K562 (cell line): ENCODE data around the gene IL20. TPM values are rescaled to one million over a fixed set of nuclear protein-coding genes. Genes with fewer than 3 reads are reported as not detected.

Experiments
- ATAC-seq: fragments of 200-7000 bp; cut with Tn5 transposase; 3 replicates; pipeline ENCODE4 v1.9.1; 2020; ENCODE audit warnings: moderate library complexity
- BruUV-seq: library from RNA; stranded (reverse); fragments of 400-500 nt; replicated peaks from 2 replicates; lab custom pipeline; 2021; lab: Mats Ljungman, UMichigan
- CTCF ChIA-PET: fragments of 300-600 bp; formaldehyde crosslinking; extraction: SDS; loops from one replicate; lab custom pipeline; 2021; ENCODE audit warnings: low intra/inter-chr PET ratio; lab: Yijun Ruan, JAX
- POLR2A ChIA-PET: fragments of 300-600, 350-650 bp; sonication (Branson Sonifier 250); formaldehyde crosslinking; extraction: SDS; loops from one replicate; lab custom pipeline; 2021; ENCODE audit warnings: antibody characterized with exemption, inconsistent platforms; lab: Yijun Ruan, JAX
- DNase-seq, 4 experiments: peaks; one replicate each; pipeline versions ENCODE4 v3.0.0 to v3.0.0-alpha.2; 2011 to 2018; ENCODE audit warnings: low spot score in 3 of 4, mixed read lengths in 3 of 4; ENCODE audit errors: extremely low read depth in 1 of 4
- FAIRE-seq: peaks from 2 replicates; lab custom pipeline; 2011; peaks lifted over from hg19 to GRCh38; lab: Jason Lieb, UNC
- H2AFZ ChIP-seq: 2 replicates; pipeline ENCODE4 v1.6.0; 2011; ENCODE audit warnings: low read depth, low read length, control low read depth, inconsistent platforms
- H3K27ac ChIP-seq: fragments of 200-600 bp; 3 replicates; pipeline ENCODE4 v1.8.0; 2011; ENCODE audit warnings: low read depth, mild to moderate bottlenecking, control low read depth, inconsistent platforms, low read length, moderate library complexity, mixed read lengths; ENCODE audit errors: extremely low read depth
- H3K27me3 ChIP-seq, 2 experiments: fragments of 300-600 bp in 1 of 2; 2 replicates in 1 of 2; 3 replicates in 1 of 2; pipeline versions ENCODE4 v1.6.0 to v1.8.0; 2011; ENCODE audit warnings: inconsistent platforms in 2 of 2, low read length in 2 of 2, mild to moderate bottlenecking in 1 of 2, mixed read lengths in 1 of 2, moderate library complexity in 1 of 2; ENCODE audit not compliant: control insufficient read depth in 2 of 2, insufficient read depth in 2 of 2
- H3K36me3 ChIP-seq: fragments of 300-600 bp; 3 replicates; pipeline ENCODE4 v1.8.0; 2011; ENCODE audit warnings: mild to moderate bottlenecking, low read length, inconsistent platforms; ENCODE audit not compliant: control insufficient read depth, insufficient read depth
- H3K4me1 ChIP-seq, 2 experiments: fragments of 200-600 bp in 1 of 2; replicated peaks in 1 of 2; 2 replicates in 1 of 2; 3 replicates in 1 of 2; pipeline versions ENCODE4 v1.5.1 to v1.8.0; 2011; ENCODE audit warnings: inconsistent platforms in 2 of 2, low read length in 2 of 2, mild to moderate bottlenecking in 1 of 2, mixed read lengths in 1 of 2, moderate library complexity in 1 of 2; ENCODE audit not compliant: control insufficient read depth in 2 of 2, insufficient read depth in 2 of 2
- H3K4me2 ChIP-seq: 2 replicates; pipeline ENCODE4 v1.6.1; 2011; ENCODE audit warnings: low read length, control low read depth, inconsistent platforms, mixed read lengths; ENCODE audit not compliant: insufficient read depth
- H3K4me3 ChIP-seq: fragments of 200-600 bp; sonication (generic), shearing (Covaris generic); 2 replicates; pipeline ENCODE4 v1.5.1; 2016; ENCODE audit warnings: control low read depth, inconsistent platforms
- H3K79me2 ChIP-seq: fragments of 200-600 bp; 3 replicates; pipeline ENCODE4 v1.8.0; 2011; ENCODE audit warnings: low read length, inconsistent platforms; ENCODE audit not compliant: control insufficient read depth, insufficient read depth
- H3K9ac ChIP-seq, 2 experiments: 2 replicates each; pipeline versions ENCODE4 v1.6.0 to v1.6.1; 2011; ENCODE audit warnings: low read depth in 2 of 2, low read length in 2 of 2, control low read depth in 1 of 2, inconsistent platforms in 1 of 2, mild to moderate bottlenecking in 1 of 2, mixed read lengths in 1 of 2; ENCODE audit not compliant: insufficient read depth in 1 of 2
- H3K9me1 ChIP-seq: one replicate; pipeline ENCODE4 v1.6.0; 2011; ENCODE audit warnings: inconsistent platforms, mild to moderate bottlenecking, low read length, moderate library complexity; ENCODE audit not compliant: control insufficient read depth, insufficient read depth
- H3K9me3 ChIP-seq: replicated peaks from 2 replicates; pipeline ENCODE4 v1.5.1; 2011; ENCODE audit warnings: low read depth, low read length, inconsistent platforms; ENCODE audit not compliant: control insufficient read depth, insufficient read depth
- H4K20me1 ChIP-seq: replicated peaks from 2 replicates; pipeline ENCODE4 v1.6.1; 2011; ENCODE audit warnings: low read length, inconsistent platforms, mixed read lengths; ENCODE audit not compliant: control insufficient read depth, insufficient read depth
- CEBPG ChIP-seq, 3 experiments: fragments of 200-800 bp in 1 of 3; sonication (Bioruptor generic) in 1 of 3; sonication (generic) in 1 of 3; formaldehyde crosslinking in 1 of 3; IDR thresholded peaks in 2 of 3; conservative IDR thresholded peaks in 1 of 3; 2 replicates each; pipeline versions ENCODE4 v1.6.1 to v1.8.0; 2016 to 2022; ENCODE audit warnings: missing compliant biosample characterization in 2 of 3, missing genetic modification characterization in 2 of 3, mild to moderate bottlenecking in 1 of 3, missing genetic modification reagents in 1 of 3
- CLOCK ChIP-seq: fragments of 250-450 bp; sonication (Bioruptor Pico); IDR thresholded peaks from 2 replicates; pipeline ENCODE4 v1.4.0; 2020; ENCODE audit warnings: mild to moderate bottlenecking, moderate library complexity, borderline replicate concordance
- MTF1 ChIP-seq: fragments of 250-450 bp; sonication (Bioruptor Pico); IDR thresholded peaks from 2 replicates; pipeline ENCODE4 v1.9.0; 2021; ENCODE audit warnings: moderate library complexity, mild to moderate bottlenecking, inconsistent platforms, borderline replicate concordance
- POLR2B ChIP-seq: fragments of 450-650 bp; IDR thresholded peaks from 2 replicates; pipeline ENCODE4 v1.6.1; 2018; ENCODE audit warnings: low read depth; ENCODE audit not compliant: partially characterized antibody
- PYGO2 ChIP-seq: fragments of 450-650 bp; IDR thresholded peaks from 2 replicates; pipeline ENCODE4 v1.6.1; 2016; ENCODE audit warnings: mild to moderate bottlenecking, missing genetic modification characterization, moderate library complexity, missing compliant biosample characterization
- RBM25 ChIP-seq: fragments of 200-400 bp; formaldehyde crosslinking; IDR thresholded peaks from 2 replicates; pipeline ENCODE4 v1.6.1; 2018; ENCODE audit warnings: low read length, low read depth, moderate library complexity; ENCODE audit not compliant: severe bottlenecking
- RNF2 ChIP-seq: sonication (generic); IDR thresholded peaks from 2 replicates; pipeline ENCODE4 v1.6.1; 2016
- SRSF1 ChIP-seq: fragments of 200-400 bp; formaldehyde crosslinking; IDR thresholded peaks from 2 replicates; pipeline ENCODE4 v1.6.1; 2017; ENCODE audit warnings: mild to moderate bottlenecking, low read depth, low read length, moderate library complexity
- STAG1 ChIP-seq: sonication (generic); formaldehyde crosslinking; IDR thresholded peaks from 2 replicates; pipeline ENCODE4 v1.5.0; 2020; ENCODE audit warnings: missing genetic modification reagents, borderline replicate concordance
- TCF7 ChIP-seq: sonication (generic); IDR thresholded peaks from 2 replicates; pipeline ENCODE4 v1.6.1; 2016; ENCODE audit warnings: antibody characterized with exemption, borderline replicate concordance
- TFAM ChIP-seq: fragments of 250-450 bp; sonication (Bioruptor Pico); conservative IDR thresholded peaks from 2 replicates; pipeline ENCODE4 v1.5.0; 2021; ENCODE audit warnings: mild to moderate bottlenecking, moderate library complexity
- XRCC3 ChIP-seq: fragments of 450-650 bp; IDR thresholded peaks from 2 replicates; pipeline ENCODE4 v1.6.1; 2017; ENCODE audit warnings: mild to moderate bottlenecking, moderate library complexity
- WGBS: fragments of 100-300 bp; shearing (Covaris generic); methylation state at CpG from one replicate; pipeline ENCODE4 v1.1.6; 2016; ENCODE audit warnings: low coverage, mixed read lengths; ENCODE audit not compliant: insufficient coverage; ENCODE audit errors: missing lambda C conversion rate; 5-methylcytosine and 5-hydroxymethylcytosine counted together
- in situ Hi-C: fragments of 300-500 bp; cut with MboI; formaldehyde crosslinking; loops from 4 replicates; pipeline ENCODE4 v1.15.0; 2018; ENCODE audit warnings: inconsistent platforms, mixed read lengths
- intact Hi-C: fragments of 100-400 bp; cut with micrococcal nuclease; formaldehyde crosslinking; loops from 2 replicates; pipeline ENCODE4 v1.14.2; 2022
- polyA plus RNA-seq, 8 experiments: library from polyadenylated mRNA; depleted of rRNA in 4 of 8; stranded (reverse) in 5 of 8; unstranded in 3 of 8; fragments of >200 nt; fragmentation: Nextera tagmentation in 2 of 8; fragmentation: Illumina TruSeq in 1 of 8; extraction: Ambion mirVana in 2 of 8; extraction: Trizol in 1 of 8; gene quantifications; 2 replicates each; pipeline versions ENCODE4 v1.2.1 to v1.2.3, GENCODE V29; 2011 to 2014; ENCODE audit warnings: inconsistent platforms in 1 of 8, missing spikeins in 1 of 8
- total RNA-seq, 7 experiments: library from RNA; depleted of rRNA in 6 of 7; stranded (reverse); fragments of >200 nt in 6 of 7; fragmentation: Illumina TruSeq in 2 of 7; extraction: Trizol in 2 of 7; gene quantifications; 2 replicates each; pipeline versions ENCODE4 v1.2.1 to v1.2.3, GENCODE V29; 2011 to 2021; ENCODE audit warnings: low replicate concordance in 1 of 7

The IL20 gene
- total and polyA plus RNA-seq, 9 of the 15 experiments (the other 6 are each of a cell fraction or from before 2014, with no cell fraction given): not detected

GRCh38 chr1:206856674-206857464, 8.6 kb upstream of the IL20 start (continued):
- TF ChIP-seq STAG1 (CRISPR knock-in tag): no peak
- no peak for TF ChIP-seq TFAM
- peak; percentile 25 for TF ChIP-seq RBM25
- no peak for TF ChIP-seq SRSF1

DNA sequence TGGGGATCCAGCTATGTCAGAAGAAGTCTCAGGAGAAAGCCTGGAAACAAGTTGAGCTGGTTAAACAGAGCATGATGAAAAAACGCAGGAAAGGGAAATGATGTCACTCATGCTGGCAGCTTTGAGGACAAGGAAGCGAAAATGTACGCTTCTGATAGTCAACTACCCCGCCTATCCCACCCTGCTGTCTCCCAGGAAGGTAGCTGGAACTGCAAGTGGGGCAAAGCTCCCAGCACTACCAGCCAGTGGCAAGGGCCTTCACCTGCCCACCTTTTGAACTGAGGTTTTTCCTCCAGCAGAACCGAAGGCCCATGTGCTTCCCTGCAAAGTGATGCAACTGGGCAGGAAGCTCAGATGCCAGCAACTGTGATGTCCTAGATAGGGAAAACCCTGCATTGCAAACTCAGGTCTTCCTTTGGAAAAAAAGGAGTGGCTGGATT, 6.3 kb upstream of the IL20 start:
- H3K27ac ChIP-seq: no peak overlapping the region
- no peaks in the 10 kb centered on the region for H3K9me1 ChIP-seq
- H3K36me3 ChIP-seq: no peaks in the 10 kb centered on the region
- H3K4me3 ChIP-seq: no peak overlapping the region
- POLR2A ChIA-PET: interaction anchor here (1.4 to 1.8 kb wide), 3 partner anchors 11 to 224 kb away, joined by 4 to 7 read pairs (median 6); partner anchors contain the start of gene DYRK3
- BruUV-seq: no TSS peak
- H4K20me1 ChIP-seq: no peaks in the 10 kb centered on the region
- no peaks in the 10 kb centered on the region for H3K9me3 ChIP-seq
- WGBS: 6% methylated on average over 5 of the region's 5 CpGs
- CTCF ChIA-PET: no interaction called here
- H3K4me1 ChIP-seq: no peaks in the 10 kb centered on the region
- DNase-seq: no peak
- intact Hi-C loops: no loop called here
- peak overlapping the region; percentile 11 for H2AFZ ChIP-seq
- in situ Hi-C loops: no loop called here
- no peak overlapping the region for H3K9ac ChIP-seq
- H3K4me2 ChIP-seq: peak overlapping the region; percentile 27; the same call in 1 of the 2 replicates
- ATAC-seq: no peak
- H3K27me3 ChIP-seq: peaks cover 12 to 30% of the 10 kb centered on the region in 2 experiments
- H3K79me2 ChIP-seq: no peaks in the 10 kb centered on the region
- no peak for FAIRE-seq
- TF ChIP-seq TCF7 (no peak), CLOCK (no peak), XRCC3 (no peak), MTF1 (CRISPR knock-in tag) (no peak), PYGO2 (tag) (no peak), CEBPG (CRISPR knock-in tag; IDR thresholded peaks at IDR 0.05) (peak; percentile 35; the same call in 1 of the 2 replicates), CEBPG (tag; conservative IDR thresholded peaks at IDR 0.05 in 1 of 2, IDR thresholded peaks at IDR 0.05 in 1 of 2) (peak; percentile 30 to 57; a peak in 1 of 4 replicates), RNF2 (no peak), POLR2B (no peak)
